SK-MEL-5 (cell line): Measurements from ENCODE around the gene ANO3. TPM values are rescaled to one million over a fixed set of nuclear protein-coding genes. Genes with fewer than 3 reads are reported as not detected.
"Not testable (repeated sequence)": the region's sequence is repeated elsewhere in the genome, so short reads cannot be mapped to it uniquely, and the experiment has no call there.

Experiments used
- DNase-seq: peaks from one replicate; pipeline ENCODE4 v3.0.0-alpha.2; 2016; ENCODE audit warnings: low read depth, low spot score
- in situ Hi-C: cut with HindIII; loops from 2 replicates; pipeline ENCODE4 v1.10.0; 2016; ENCODE audit warnings: low sequenced_read_pairs, high pct_unique_total_duplicates, low pct_unique_long_range_greater_than_20kb
- polyA plus RNA-seq, 2 experiments: library from polyadenylated mRNA; depleted of rRNA; stranded (reverse); fragments of >200 nt; gene quantifications; 2 replicates each; pipeline ENCODE4 v1.2.3, GENCODE V29; 2015
- total RNA-seq: library from RNA; depleted of rRNA; stranded (reverse); fragments of >200 nt; shearing (Covaris generic); gene quantifications from 2 replicates; pipeline ENCODE4 v1.2.3, GENCODE V29; 2014; rRNA removed

The ANO3 gene
- 1.5 and 2.0 TPM in 2 replicates for total RNA-seq
- polyA plus RNA-seq (2015; cell fraction: cytosol; rRNA removed), result 2.8 and 2.9 TPM in 2 replicates
- 2.7 and 6.2 TPM in 2 replicates for polyA plus RNA-seq (2015; cell fraction: nucleus; rRNA removed)

DNA sequence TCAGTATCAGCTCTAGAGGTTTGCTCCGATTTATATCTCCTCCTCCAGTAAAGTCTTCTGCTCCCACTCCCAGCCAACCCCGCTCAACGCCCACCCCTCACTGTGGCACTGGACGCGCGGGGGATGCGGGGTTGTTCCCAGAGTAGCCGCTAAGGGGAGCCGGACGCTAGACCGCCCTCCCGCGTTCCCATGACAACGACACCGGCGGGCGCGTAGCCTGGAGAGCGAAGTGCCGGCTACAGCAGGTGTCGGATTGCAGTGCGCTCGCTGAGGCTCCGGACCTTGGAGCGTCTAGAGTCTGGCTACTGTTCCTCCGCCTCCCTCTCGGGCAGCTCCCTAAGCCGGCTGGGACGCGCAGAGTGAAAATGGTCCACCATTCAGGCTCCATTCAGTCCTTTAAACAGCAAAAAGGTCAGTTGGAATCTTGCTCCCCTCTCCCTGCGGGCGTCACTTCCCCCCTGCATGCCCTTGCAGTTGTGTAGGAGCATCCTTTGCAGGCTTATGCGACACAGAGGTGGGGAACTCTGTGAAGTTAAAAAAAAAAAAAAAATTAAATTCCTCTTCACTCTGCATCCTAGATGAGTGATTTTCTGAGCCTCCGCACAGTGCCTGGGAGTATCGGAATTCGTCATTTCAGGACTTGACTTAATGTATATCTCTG is at the start of gene ANO3:
TSS of gene ANO3 (plus strand) at position 220 of the 661 bp plus-strand sequence. CDS start at position 366, 146 bp downstream.
- in situ Hi-C loops, result no loop called here
- DNase-seq, result peak; percentile 76

DNA sequence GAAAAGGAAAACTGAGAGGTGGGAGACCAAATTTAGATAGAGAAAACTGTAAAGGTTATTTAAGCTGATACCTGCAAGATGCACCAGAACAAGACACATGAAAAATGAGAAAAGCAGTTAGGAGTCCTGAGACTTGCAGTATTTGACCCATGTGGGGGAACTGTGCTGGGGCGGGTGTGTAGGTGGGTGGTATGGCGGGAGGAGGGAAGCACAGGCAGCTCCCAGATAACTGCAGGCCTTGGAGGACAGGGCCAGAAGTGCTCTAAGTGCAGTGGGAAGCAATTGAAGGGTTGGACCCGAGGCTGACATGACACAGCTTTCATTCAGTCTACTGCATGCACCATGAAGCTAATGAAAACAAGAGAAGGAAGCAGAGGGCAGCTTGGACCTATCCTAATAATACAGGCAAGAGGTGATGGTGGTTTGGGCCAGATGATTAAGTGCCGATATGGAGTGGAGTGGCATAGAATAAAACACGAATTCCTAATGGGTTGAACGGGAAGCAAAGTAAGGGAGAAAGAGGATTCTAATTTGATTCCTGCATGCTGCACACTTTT is 48.0 kb upstream of the ANO3 start:
- in situ Hi-C loops, result no loop called here
- peak; percentile 14 for DNase-seq

DNA sequence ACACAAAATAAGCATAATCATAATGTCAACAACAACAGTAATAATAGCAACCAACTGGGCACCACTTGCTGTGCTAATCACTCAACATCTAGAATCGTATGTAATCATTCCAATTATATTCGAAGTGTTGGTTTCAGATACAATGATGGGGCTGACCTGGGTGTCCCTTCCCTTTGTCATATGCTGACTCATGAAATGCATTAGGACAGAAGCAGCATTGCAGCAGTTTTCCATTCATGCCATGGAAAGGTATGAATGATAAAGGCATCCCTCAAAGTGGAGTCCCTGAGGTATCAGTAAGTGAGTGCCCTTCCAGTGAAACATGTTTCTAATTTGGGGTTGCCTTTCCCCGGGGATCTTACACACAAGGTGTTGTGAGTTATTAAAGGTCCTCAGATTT is 46.3 kb upstream of the ANO3 start:
- in situ Hi-C loops, result no loop called here
- DNase-seq, result no peak

DNA sequence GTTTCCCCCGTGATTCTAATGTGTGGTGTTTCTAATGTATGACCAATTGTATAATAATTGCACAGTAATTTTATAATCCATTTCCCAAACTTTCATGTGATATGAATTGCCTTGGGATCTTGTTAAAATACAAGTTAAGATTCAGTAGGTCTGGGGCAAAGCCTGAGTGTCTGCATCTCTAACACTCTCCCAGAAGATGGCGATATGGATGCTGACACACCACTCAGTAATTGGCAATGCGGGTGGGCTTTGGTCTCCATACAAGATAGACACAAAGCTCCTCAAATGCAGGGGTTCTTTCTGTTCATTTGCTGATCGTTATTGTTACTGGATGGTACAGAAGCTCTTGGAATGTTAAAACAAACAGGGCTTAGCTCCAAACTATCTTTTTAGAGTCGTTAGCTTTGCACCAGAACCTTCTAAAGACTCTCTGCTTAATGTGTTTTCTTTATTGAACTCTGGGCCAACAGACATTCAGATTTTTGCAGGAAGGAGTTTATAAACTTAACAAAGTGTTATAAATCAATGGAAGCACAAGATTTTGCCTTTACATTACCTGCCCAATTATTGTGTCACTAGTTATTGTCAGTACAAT is 45.4 kb upstream of the ANO3 start:
- peak; percentile 61 for DNase-seq
- in situ Hi-C loops, result no loop called here

DNA sequence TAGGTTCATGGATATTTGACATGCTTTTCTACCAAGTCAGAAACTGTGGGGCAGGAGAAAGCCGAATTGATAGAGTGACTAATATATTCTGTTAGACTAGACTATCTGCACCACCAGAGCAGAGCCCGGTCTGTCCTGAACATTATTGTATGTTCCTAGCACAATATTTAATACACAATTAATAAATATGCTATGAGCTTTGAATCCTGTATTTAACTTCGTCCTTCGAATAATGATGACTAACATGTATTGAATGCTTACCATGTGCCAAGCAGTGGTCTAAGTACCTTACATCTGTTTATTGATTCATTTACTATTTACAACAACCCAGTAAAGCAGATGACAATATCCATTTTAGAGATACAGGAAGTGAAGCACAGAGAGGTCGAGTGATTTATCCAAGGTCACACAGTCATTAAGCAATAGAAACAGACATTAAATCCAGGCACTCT is 44.8 kb upstream of the ANO3 start:
- in situ Hi-C loops, result no loop called here
- DNase-seq, result no peak

DNA sequence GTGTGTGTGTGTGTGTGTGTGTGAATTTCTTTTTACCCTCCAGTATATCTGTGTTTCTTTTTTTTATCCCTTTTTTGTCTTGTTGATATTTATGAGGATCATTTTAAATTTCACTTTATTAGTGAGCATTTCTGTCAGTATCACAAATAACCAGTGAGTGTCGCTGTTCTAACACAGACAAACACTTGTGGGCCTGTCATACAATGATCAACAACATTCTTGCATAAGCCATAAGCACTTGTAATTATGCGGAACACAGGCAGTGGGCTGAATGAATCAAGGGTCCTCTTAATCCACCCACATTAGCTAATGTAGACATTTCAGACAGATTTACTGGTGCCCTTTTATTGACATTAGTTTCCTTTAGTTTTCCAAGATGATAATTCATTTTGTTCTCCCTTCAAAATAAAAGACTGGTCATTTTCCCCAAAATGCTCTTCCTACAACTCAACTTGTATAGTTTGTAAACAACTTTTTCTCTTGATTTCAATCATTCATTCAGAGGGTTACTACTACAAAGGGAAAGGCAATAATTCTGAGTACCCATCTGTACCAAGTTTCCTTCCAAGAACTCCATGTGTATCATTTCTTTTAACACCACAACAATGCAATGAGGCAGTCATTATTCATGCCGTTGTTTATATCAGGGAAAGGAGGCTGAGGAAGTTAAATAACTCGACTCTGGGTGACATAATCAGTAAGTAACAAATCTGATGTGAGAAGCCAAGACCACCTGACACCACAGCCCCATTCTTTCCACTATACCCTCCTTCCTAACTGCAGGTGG is 34.5 kb upstream of the ANO3 start:
- in situ Hi-C loops, result no loop called here
- peak; percentile 78 for DNase-seq

DNA sequence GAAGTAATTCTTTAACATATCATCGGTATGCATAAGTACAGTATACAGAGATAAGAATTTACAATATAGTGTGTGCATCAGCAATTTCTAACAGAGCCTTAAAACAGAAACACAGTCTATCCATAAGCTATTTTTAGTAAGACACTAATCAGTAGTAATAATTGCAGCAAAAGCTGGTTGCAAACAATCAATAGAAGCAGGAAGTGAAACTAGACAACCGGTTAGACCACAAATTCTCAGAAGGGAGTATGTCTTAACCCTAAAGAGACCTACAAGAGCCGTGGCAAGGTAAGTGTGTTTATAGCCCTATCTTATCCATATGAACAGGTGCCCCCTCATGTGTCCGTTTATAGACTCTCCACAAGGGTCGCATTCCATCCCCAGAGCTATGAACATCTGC is 15.6 kb upstream of the ANO3 start:
- DNase-seq, in situ Hi-C loops: not testable (repeated sequence)

DNA sequence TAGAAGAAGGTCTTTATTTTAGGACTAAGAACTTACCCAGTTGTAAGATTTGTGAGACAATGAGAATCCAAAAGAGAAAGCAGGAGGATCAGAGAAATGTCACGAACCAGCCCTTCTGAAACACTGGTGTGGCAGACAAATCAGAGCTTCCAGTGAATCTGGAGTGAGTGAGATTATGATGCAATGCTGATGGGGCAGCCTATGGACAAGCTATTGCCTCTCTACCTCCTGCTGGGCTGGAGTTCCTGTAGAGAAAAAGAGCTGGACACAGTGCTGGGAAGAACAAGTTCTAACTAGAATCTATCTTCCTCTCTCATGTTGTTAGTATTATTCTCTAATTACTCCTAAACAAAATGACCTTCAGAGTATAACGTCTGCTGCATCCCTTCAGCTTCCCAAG is 12.0 kb upstream of the ANO3 start:
- in situ Hi-C loops, result no loop called here
- DNase-seq, result peak; percentile 59

DNA sequence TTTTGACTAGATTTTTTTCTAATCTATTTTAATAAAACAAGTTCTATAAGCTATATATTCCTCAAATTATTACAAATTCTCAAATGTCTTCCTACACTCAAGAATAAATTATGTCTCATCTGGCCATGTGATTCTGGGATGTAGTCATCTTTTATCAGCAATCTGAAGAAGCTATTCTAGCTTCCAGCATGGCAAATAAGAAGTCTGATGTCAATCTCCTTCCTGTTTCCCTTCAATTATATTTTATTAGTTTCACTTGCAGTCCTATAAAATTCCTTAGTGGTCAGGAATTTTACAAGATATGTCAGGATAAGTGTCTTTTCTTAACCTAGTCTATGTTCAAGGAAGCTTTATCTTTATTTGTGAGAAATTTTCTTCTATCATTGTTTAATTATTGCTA is 10.4 kb upstream of the ANO3 start:
- peak; percentile 14 for DNase-seq
- in situ Hi-C loops, result no loop called here

DNA sequence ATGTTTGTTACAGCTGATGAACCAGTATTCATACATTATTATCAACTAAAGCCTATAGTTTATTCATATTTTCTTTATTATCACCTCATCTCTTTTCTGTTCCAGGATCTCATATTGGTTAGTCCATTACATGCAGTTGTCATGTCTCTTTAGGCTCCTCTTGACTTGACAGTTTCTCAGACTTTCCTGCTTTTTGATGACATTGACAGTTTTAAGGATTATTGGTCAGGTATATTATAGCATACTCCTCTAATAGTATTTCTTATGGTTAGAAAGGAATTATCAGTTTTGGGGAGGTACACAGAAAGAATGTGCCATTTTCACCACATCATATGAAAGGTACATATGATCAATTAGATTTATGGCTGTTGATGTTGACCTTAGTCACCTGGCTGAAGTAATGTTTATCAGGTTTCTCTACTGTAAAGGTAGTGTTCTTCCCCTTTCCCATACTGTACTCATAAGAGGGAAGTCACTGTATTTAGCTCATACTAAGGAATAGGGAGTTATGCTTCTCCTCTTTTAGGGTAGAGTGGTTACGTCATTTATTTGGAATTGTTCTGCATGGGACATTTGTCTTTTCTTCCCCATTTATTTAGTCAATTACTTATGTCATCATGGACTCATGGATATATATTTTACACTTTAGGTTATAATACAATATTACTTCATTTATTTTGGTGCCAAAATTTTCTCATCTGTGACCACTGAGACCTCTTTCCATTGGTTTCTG is 9.4 kb upstream of the ANO3 start:
- DNase-seq, result no peak
- in situ Hi-C loops, result no loop called here

DNA sequence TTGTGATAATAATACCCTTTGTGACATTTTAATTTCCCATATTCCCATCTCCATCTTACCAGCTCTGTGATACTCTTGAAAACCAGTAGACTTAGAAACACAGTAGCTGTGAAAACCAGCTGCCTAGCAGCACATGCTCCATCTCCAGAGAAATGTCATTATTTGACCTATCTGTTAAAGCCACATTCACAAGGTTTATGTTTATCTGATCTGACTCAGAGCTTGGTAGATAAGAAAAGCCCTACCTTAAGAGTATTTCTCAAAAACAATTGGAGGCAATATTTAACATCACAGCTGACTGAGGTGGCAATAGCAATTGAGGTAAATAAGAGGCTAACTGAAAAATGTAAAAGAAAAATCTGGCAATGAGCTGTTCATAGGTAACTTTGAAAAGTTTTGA is 8.1 kb upstream of the ANO3 start:
- DNase-seq, result no peak
- in situ Hi-C loops, result no loop called here

DNA sequence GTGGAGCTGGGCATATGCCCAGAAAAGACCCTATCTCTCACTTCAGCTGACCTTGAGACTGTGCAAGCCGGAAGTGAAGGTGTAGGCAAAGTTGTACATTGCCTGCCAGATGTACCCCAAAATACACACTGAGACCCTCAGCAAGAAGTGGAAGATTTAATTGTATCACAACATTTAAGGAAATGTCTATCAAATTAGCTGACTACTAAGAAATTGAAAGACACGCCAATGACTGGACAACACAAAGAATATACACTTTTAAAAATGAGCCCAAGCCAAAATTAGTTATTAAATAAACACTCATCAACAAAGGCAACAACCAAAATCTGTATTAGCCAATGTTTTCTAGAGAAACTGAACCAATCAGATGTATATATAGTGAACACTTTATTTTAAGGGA is 7.7 kb upstream of the ANO3 start:
- in situ Hi-C loops, result no loop called here
- no peak for DNase-seq

DNA sequence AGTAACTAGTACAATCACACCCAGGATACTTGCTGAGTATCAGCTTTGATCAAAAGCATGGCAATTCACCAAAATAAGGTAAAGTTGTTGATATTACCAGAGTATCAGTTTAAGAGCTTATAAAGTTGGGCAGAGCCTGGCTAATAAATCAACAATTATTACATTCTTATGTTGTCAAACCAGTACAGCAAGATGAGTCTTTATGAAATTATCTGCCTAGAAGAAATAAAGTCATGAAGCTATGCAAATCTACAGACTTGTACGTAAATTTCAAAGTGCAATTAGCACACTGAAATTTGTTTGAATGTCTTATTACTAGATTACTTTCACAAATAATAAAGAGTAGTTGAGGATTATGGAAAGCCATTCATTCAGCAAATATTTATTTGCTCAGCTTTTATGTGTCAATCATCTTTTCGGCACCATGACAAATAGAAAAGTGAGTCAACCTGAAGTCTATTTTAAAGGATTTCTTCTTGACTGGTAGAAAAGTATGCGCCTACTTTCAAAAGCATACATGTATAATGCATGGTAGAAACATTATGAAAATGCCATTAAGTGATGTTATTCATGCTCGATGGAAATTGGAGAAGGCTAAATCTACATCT is 5.0 kb upstream of the ANO3 start:
- DNase-seq, result no peak
- in situ Hi-C loops, result no loop called here

DNA sequence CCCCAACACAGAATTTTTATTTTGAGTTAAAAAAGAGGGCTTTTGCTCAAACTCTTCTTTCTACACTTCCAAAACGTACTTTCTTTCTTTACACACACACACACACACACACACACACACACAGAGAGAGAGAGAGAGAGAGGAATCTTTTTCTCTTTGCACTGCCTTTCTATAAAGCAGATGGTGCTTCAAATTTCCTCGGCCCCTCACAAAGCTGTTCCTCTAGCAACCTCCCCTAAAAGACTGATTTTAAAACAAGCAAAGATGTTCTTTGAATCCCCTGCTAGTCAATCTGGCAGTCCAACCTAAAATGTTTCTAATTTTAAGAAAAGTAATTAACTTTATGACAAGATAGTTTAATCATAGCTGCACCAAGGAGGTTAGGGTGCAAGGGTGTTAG is 2.7 kb upstream of the ANO3 start:
- in situ Hi-C loops, result no loop called here
- no peak for DNase-seq

DNA sequence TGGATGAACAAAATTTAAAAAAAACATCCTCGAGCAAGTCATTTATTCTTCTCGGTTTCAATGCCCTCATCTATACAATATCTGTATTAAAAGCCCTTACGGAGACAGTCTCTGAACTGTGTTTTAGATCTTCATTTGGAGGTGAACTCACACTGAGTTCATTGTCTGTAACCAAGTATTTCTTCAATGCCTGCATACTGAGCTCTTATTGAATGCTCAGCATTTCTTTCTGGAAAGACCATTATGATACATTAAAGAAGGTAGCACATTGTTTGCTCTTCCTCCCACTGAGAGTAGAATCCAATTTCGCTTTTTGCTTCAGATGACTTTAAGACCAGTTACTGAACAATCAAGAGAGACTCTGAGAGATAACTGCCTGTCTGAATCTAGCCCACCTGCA is 1.7 kb upstream of the ANO3 start:
- DNase-seq, result peak; percentile 55
- in situ Hi-C loops, result no loop called here

DNA sequence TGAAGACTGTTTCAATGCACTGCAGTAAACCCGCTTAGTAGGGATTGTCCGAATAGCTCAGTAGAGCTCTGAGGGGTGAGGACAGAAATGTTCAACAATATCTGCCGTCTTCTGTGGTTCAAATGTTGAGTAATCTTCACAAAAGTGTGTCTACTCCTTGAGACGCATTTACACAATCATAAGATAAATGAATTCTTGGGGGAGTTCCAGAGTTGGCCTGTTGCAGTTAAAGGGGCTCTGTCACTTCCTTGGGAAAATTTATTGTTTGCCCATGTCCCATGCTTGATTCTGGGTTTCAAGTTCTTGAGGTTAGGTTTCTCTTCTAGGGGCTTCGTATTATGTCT is 614 bp downstream of the ANO3 start:
- in situ Hi-C loops, result no loop called here
- no peak for DNase-seq

DNA sequence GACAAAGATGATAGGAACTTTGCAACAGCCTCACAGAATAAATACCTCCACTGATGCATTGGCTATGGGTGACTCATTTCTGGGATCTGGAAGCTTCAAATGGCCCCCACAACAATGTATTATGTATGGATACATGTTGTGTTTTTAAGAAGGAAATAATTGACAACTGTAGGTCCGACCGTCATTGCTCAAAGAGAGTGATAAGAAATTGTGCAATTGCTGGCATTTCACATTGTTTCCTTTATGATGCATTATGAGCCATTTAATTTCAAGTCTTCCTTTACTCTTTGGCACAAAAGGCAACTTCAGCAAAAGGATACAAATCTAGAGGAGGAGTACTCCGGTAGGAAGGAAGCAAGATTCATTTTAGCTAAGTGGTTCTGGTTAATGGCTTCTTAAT is 2.0 kb downstream of the ANO3 start:
- in situ Hi-C loops, result no loop called here

More for the DNA sequence above, 2.0 kb downstream of the ANO3 start:
- DNase-seq, result no peak
